Jurkat, Clone E6-1 (cell line): Measurements from ENCODE around the gene ZNF768.

Source experiments
- DNase-seq: peaks from one replicate; pipeline ENCODE4 v3.0.0-alpha.2; 2011; ENCODE audit warnings: low read depth, low spot score
- H3K4me3 ChIP-seq: 2 replicates; pipeline ENCODE4 v1.5.1; 2011; ENCODE audit warnings: mild to moderate bottlenecking, low read length, control low read depth, moderate library complexity

The ZNF768 gene

DNA sequence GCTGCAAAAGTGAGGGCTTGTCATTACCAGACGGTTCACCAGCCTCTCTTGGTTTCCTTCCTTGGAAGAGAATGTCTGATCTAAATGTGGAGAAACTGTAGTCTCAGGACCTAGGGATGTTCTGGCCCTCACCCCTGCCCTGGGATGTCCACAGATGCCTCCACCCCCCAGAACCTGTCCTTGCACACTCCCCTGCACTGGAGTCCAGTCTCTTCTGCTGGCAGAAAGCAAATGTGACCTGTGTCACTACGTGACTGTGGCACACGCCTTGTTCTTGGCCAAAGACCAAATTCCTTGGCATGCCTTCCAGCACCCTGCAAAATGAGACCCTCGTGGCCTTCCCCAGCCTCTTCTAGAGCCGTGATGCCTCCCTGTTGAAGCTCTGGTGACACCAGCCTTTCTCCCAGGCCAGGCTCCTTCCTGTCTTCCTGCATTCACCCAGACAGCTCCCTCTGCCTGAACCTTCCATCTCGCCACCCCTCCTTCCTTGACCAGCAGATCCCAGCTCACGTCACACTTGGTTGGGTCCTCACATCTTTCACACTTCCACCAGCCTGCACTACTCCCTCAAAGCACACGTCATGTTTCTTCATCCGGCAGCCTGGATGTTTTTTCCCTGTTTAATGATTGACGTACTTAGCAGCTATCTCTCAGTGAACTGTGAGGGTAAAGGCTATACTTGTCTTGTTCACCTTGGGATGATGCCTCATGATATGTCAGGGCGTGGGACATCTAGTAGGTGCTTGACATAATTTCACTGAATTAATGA, 4.3 kb downstream of the ZNF768 start:
- H3K4me3 ChIP-seq: no peak overlapping the region
- DNase-seq: no peak

DNA sequence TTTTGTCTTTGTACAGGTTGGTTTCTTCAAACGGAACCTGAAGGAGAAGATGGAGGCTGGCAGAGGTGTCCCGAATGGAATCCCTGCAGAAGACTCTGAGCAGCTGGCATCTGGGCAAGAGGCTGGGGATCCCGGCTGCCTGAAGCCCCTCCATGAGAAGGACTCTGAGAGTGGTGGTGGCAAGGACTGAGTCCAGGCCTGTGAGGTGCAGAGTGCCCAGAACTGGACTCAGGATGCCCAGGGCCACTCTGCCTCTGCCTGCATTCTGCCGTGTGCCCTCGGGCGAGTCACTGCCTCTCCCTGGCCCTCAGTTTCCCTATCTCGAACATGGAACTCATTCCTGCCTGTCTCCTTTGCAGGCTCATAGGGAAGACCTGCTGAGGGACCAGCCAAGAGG, 4.9 kb downstream of the ZNF768 start:
- no peak overlapping the region for H3K4me3 ChIP-seq
- no peak for DNase-seq

DNA sequence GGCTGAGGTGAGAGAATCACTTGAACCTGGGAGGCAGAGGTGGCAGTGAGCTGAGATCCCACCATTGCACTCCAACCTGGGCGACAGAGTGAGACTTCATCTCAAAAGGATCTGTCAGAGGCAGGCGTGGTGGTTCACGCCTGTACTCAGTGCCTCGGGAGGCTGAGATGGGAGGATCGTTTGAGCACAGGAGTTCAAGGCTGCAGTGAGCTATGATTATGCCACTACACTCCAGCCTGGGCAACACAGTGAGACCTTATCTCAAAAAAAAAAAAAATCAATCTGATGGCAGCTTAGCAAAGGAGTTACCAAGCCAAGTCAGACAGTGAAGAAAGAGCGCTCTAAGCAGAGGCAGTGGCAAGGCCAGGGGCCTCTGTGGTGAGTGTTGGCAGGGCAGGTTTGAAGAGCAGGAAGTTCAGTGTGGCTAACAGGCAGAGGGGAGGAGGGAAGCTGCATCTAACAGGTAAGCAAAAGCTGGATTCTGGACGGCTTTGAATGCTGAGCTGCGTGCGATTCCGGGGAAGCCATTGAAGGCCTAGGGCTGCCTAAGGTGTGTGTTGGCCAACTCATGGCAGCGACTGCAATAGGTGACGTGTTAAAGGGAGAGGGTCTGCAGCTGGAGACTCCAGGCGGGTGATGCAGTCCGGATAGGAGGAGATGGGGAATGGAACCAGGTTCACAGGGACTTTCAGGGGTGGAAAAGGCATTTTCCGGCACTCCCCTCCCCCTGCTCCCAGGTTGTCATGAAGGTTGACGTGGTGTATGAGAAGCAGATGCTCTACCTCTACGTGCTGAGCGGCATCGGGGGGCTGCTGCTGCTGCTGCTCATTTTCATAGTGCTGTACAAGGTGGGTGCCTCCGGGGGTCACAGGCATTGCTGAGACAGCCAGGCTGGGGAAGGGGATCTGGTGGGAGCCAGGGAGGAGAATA, 7.0 kb downstream of the ZNF768 start:
- DNase-seq: peak; percentile 23
- H3K4me3 ChIP-seq: no peak overlapping the region

DNA sequence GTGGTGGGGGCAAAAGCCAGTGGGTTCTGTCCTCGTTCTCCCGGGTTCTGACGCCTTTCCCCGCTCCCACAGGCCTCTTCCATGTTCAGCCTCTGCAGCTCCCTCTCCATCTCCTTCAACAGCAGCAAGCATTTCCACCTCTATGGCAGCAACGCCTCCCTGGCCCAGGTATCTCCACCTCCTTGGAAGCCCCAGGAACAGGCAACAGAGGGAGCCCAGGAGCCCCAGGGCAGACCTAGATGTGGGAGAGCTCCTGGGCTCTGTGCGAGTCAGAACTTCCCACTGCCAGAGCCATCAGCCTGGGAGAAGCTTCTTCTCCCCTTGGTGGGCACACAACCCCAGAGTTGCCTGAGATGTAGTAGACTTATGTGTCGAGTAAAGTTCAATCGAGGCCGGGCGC, 7.8 kb downstream of the ZNF768 start:
- no peak for DNase-seq
- no peak overlapping the region for H3K4me3 ChIP-seq

DNA sequence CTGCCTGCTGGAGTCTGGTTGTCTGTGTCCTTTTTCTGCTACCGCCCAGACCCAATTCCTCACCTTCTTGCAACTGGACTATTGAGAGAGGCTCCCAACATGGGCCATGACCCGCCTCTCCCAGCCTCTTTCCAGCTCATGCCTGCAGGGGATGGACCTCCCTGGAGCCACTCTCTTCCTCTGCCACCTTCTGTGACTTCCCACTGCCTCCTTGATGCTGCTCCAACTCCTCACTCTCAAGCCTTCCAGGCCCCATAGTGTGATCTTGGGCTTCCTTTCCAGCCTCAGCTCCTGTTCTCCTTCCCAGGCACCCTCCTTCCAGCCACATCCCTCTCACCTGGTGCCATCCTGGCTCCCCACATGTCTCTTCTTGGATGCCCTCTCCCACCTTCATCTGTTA, 11.1 kb downstream of the ZNF768 start:
- DNase-seq: no peak
- H3K4me3 ChIP-seq: no peak overlapping the region

DNA sequence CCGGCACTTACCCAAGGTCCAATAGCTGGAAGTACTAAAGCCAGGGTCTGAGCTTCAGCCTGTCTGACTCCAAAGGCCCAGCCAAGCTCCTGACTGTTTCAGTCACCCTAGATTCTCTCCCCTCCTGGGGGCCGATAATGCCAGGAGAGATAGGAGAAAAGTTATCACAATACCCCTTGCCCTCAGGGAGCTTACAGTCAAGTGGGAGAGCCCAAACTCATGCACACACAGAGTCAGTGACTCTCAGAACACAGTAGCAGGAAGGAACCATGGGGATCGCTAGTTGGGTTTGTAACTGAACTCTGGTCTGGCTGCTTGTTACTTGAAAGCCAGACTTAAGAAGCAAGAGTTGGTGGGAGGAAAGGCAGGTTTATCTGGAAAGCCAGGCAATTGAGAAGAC, 14.9 kb downstream of the ZNF768 start:
- DNase-seq: no peak
- no peak overlapping the region for H3K4me3 ChIP-seq

DNA sequence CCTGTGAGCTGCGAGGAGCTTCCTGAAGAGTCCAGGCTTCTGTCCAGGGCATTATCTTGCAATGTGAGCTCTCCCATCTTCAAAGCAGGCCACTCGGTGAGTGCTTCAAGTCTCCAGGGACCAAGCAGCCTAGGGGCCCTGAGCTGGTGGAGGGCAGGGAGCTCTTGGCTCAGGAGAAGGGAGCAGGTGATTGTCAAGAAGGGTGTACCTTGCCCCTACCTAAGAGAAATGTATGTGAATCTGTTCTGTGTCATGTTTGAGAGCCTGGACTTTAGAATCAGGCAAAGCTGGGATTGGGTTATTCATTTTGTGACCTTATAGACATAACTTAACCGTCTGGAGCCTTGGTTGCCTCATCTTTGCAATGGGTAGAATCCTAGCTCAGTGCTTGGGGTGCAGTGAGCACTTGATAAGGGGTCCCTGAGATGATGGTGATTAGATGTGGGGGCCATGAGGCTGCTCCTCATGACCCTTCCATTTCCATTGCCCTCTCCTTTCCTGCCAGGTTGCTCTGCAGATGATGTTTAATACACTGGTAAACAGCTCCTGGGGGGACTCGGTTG, 15.9 kb downstream of the ZNF768 start:
- H3K4me3 ChIP-seq: no peak overlapping the region
- DNase-seq: no peak

DNA sequence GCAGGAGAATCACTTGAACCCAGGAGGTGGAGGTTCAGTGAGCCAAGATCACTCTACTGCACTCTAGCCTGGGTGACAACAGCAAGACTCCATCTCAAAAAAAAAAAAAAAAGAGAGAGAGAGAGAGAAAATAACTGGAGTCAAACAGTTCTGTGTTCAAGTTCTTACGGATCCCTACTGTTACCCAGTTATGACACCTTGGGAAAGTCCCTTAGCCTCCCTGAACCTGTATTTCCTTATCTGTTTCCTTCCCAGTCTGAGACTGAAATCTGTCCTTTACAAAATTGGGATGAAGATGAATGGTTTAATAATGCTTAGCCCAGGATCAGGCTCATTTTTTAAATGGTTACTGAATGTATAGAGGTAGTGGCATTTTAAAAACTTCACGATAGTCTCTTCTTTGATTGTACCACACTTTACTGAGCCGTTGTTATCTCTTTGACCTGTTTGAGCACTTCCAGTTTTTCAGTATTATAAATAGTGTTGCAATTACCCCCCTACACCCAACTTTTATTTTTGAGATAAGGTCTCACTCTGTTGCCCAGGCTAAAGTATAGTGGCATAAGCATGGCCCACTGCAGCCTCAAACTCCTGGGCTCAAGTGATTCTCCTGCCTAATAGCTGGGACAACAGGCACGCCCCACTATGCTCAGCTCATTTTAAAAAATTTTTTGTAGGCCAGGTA, 17.1 kb downstream of the ZNF768 start:
- DNase-seq: no peak
- H3K4me3 ChIP-seq: no peak overlapping the region

DNA sequence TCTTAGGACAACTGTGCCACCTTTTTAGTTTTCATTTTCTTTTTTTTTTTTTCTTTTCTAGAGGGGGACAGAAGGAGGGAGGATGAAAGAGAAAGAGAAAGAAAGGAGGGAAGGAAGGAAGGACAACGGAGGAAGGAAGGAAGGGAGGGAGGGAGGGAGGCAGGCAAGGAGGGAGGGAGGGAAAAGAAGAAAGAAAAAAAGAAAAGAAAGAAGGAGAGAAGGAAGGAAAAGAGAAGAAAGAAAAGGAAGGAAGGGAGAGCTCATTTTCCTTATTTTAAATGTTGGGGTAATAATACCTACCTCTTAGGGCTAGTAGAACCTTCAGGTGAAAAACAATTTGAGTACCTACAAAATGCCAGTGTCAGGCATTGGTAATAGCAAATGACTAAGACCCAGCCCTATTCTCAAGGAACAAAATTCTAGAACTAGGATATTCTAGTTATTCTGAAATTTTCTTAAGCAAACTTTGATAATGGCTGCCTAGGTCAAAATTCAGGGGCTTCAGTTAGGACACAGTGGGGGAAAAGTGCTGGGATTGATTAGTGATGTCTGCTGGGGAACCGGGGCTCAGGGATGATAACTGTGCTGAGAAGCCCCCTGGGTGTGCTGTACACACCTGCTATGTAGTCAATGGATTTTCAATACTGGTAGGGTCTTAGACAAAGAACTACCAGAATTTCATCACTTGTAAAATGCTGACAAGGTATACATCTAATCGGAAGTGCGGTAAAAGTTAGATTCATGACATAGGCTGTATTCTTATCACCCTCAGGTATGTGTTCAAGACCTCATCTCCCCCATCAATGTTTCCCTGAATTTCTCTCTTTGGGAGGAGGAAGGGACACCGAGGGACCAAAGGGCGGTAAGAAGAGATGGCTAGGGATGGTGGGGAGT, 22.7 kb downstream of the ZNF768 start:
- no peak for DNase-seq
- no peak overlapping the region for H3K4me3 ChIP-seq

DNA sequence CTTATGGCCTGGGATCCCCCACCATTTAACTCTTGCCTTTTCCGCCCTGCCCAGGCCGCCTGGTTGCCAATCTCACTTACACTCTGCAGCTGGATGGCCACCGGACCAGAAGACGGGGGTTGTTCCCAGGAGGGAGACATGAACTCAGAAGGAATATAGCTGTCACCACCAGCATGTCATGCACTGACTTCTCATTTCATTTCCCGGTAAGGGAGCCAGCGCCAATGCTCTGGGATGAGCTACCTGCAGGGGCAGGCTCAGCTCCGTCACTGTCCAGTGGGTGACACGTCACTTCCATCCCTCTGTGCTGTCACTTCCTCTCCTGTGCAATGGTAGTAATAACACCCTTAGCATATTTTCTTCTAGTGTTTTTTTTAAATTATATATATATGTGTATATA, 27.1 kb downstream of the ZNF768 start:
- H3K4me3 ChIP-seq: no peak overlapping the region
- no peak for DNase-seq

DNA sequence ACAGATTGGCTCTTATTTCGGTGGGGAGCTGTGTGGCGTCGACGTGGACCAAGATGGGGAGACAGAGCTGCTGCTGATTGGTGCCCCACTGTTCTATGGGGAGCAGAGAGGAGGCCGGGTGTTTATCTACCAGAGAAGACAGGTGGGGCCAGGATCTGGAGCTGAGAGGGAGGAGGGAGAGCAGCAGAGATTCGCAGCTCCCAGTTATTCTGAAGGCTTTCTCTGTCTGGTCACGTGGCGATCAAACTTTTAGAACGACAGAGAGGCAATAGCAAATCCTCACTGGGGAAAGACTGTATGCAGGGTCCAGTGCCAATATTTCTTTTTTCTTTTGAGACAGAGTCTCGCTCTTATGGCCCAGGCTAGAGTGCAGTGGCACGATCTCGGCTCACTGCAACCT, 31.7 kb downstream of the ZNF768 start:
- no peak for DNase-seq
- no peak overlapping the region for H3K4me3 ChIP-seq

DNA sequence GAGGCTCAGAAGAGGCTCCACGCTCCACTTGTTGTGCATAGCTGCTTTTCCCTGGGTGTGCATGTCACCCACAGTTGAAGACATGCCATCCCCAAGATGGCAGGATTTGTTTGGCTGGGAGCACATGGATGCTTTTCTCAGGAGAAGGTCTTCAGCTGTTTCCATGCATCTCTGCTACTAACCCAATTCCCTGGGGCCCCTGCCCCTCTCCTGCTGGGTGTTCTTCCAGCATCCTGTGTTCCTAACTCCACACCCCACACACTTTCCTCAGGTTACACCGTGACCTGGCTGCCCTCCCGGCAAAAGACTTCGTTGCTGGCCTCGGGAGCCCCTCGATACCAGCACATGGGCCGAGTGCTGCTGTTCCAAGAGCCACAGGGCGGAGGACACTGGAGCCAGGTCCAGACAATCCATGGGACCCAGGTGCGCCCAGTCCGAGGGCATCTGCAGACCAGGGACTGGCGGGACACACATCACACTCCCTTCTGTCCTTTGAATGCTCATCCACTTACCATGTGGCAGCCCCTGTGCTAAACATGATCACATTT, 32.4 kb downstream of the ZNF768 start:
- no peak for DNase-seq
- H3K4me3 ChIP-seq: no peak overlapping the region

DNA sequence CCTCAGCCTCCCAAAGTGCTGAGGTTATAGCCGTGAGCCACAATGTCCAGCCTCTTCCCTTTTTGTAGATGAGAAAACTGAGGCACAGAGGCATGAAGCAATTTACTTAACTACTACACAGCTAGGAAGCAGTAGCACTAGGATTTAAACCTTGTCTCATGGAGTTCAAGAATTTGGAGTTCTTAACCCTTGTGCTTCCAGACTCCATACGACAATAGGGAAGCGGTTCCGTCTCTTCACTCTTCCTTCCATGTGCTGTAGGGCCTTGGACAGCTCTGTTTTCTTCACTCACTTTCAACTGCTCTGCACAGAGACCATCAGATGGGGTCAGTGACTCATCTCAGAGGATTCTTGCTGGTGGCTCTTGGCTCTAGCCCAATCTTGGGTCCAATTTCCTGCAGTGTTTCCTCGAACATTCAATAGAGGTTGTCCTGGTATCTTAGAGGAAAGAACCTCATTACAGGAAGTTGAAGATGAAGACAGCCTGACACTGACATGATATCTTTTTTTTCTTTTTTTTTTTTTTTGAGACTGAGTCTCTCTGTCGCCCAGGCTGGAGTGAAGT, 34.5 kb downstream of the ZNF768 start:
- H3K4me3 ChIP-seq: no peak overlapping the region
- no peak for DNase-seq

DNA sequence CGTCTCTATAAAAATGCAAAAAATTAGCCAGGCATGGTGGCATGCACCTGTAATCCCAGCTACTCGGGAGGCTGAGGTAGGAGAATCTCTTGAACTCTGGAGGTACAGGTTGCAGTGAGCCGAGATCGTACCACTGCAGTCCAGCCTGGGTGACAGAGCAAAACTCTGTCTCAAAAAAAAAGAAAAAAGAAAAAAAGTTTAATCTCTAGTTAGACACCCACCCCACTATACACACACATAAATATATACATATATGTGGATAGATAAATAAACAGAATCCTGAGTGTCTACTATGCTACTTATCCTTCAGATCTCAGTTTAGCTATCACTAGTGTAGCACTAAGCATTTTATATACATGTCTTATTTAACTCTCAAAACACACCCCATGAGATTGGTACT, 35.1 kb downstream of the ZNF768 start:
- no peak overlapping the region for H3K4me3 ChIP-seq
- no peak for DNase-seq

DNA sequence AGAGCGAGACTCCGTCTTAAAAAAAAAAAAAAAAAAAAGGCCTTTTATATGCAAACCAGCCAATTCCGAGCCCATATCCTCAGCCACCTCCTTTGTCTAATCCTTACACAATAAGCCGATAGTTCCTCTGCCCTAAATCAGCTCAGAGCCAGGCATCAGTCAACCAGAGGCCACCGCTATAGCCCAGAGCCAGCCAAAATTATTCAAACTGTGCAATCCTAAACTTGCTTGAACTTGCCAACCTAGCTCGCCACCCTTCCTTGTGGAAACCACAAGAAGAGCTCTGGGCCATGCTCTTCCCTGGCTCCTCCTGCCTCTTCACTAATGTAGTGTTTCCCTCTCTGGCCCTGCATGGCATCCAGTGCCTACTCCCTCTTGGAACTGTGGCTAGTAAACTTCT, 36.2 kb downstream of the ZNF768 start:
- no peak for DNase-seq
- no peak overlapping the region for H3K4me3 ChIP-seq

DNA sequence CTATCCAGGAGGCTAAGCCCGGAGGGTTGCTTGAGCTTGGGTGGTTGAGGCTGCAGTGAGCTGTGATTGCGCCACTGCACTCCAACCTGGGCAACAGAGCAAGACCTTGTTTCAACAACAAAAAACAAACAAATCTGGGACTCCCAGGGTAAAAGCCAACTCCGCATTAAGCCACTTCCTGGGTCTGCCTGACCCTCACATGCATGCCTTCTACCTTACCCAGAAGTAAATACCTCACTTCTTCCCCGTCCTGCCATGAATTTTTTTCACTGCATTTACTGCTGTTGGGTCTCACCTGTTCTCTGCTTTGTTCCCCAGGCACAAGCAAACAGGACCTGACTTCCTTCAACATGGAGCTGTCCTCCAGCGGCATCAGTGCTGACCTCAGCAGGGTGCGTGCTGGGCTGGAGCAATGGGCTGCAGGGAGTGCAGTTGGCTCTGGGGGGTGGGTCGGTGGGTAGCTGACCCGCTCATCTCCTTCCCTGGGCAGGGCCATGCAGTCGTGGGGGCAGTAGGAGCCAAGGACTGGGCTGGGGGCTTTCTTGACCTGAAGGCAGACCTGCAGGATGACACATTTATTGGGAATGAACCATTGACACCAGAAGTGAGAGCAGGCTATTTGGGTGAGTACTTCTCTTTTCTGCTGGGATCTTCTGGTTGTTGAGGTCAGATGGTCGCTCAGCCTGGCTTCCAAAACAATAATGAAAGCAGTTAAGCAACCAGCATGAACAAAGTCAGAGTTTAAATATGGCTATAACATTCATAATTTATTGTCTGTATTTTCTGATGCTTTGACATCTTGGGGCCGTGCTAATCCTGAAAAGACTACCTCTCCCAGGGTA, 37.4 kb downstream of the ZNF768 start:
- no peak for DNase-seq
- no peak overlapping the region for H3K4me3 ChIP-seq

DNA sequence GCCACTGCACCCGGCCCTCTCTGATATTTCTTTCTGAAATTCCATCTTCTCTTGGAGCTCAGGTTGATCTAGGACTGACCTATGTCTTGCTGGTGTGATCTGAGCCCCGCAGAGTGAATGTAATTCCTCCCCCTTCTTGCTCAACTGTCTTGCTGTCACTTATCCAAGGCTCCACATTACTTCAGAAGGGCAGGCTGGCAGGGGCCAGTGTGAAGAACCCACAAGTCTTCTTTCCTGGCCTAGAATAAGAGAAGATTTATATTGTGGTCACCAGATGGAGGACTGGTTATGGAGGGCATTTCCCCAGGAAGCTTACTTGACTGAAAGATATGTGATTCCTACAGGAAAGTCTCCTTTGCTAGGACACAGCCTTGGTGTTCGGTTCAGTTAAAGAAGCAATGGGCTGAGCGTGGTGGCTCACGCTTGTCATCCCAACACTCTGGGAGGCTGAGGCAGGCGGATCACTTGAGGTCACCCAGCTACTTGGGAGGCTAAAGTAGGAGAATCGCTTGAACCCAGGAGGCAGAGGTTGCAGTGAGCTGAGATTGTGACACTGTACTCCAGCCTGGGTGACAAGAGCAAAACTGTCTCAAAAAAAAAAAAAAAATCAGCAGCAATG, 40.4 kb downstream of the ZNF768 start:
- DNase-seq: no peak

More for the DNA sequence above, 40.4 kb downstream of the ZNF768 start:
- no peak overlapping the region for H3K4me3 ChIP-seq
